ENCODE data around the gene PWWP3B.
A peak's percentile ranks its signal among the peaks of the same experiment; 100 is the strongest.

PWWP3B gene

GRCh38 chrX:106168107-106168506 is at the start of gene PWWP3B:
TSS of gene PWWP3B (plus strand) at chrX:106168305. CDS start at chrX:106205433, 37,128 bp downstream.
- peak within 1 kb of the TSS; percentile 53 for H3K4me3 ChIP-seq (replicated peaks; ENCODE audit: low read depth, low read length)
- TF ChIP-seq CTCF (IDR thresholded peaks at IDR 0.05; ENCODE audit: low read length, missing control alignments): no peak
- peak; percentile 69 for DNase-seq (ENCODE audit: low read depth)

GRCh38 chrX:106139048-106139447 is 29.1 kb upstream of the PWWP3B start:
- no peak overlapping the region for H3K4me3 ChIP-seq (replicated peaks; ENCODE audit: low read depth, low read length)
- DNase-seq (ENCODE audit: low read depth): no peak
- no peak for TF ChIP-seq CTCF (IDR thresholded peaks at IDR 0.05; ENCODE audit: low read length, missing control alignments)

- H3K4me3 ChIP-seq (replicated peaks; ENCODE audit: low read depth, low read length): no peak overlapping the region
- DNase-seq (ENCODE audit: low read depth): peak; percentile 14
- TF ChIP-seq CTCF (IDR thresholded peaks at IDR 0.05; ENCODE audit: low read length, missing control alignments): no peak
Observed at GRCh38 chrX:106144755-106145639, 23.1 kb upstream of the PWWP3B start.

GRCh38 chrX:106150701-106151100 is 17.4 kb upstream of the PWWP3B start:
- DNase-seq (ENCODE audit: low read depth): no peak
- no peak for TF ChIP-seq CTCF (IDR thresholded peaks at IDR 0.05; ENCODE audit: low read length, missing control alignments)
- no peak overlapping the region for H3K4me3 ChIP-seq (replicated peaks; ENCODE audit: low read depth, low read length)

GRCh38 chrX:106159861-106160282 is 8.2 kb upstream of the PWWP3B start:
- TF ChIP-seq CTCF (IDR thresholded peaks at IDR 0.05; ENCODE audit: low read length, missing control alignments): no peak
- H3K4me3 ChIP-seq (replicated peaks; ENCODE audit: low read depth, low read length): no peak overlapping the region
- DNase-seq (ENCODE audit: low read depth): no peak

DNA sequence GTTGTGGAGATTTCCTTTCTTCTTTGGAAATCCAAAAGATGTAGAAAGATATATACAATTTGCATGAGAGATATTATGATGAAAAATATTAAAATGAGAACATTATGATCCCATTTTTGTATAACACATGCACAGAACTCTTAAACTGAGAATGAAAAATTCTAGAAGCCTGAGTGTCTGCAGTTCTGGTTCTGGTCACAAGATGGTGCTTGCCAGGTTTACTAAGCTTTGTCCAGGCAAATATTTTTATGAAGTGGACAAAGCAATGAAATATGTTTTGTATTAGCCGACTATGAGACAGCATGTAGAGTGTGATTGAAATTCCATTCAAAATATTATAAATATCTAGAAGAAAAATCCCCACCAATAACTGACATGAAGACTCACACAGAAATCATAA is 2.2 kb downstream of the PWWP3B start:
- TF ChIP-seq CTCF (IDR thresholded peaks at IDR 0.05; ENCODE audit: low read length, missing control alignments): peak; percentile 66
- H3K4me3 ChIP-seq (replicated peaks; ENCODE audit: low read depth, low read length): no peak overlapping the region
- DNase-seq (ENCODE audit: low read depth): peak; percentile 59

Measured in fibroblast of pulmonary artery (primary cell).